ENCODE data around the gene RYK. TPM values are rescaled to one million over a fixed set of nuclear protein-coding genes. Genes with fewer than 3 reads are reported as not detected.

The RYK gene
- total and polyA plus RNA-seq, 2 experiments from 2014 or later = 24.9 to 94.8 TPM

- H3K9me3 Mint-ChIP-seq = peaks cover 10% of the 10 kb centered on the region; the same call in 2 of the 3 replicates
- no peaks in the 10 kb centered on the region for H3F3A ChIP-seq (replicated peaks; ENCODE audit: low read depth)
- no peak for TF ChIP-seq EZH2phosphoT487 (IDR thresholded peaks at IDR 0.05; ENCODE audit: unreplicated experiment)
- TF ChIP-seq POLR2AphosphoS5 (IDR thresholded peaks at IDR 0.05; ENCODE audit: low read depth) = no peak
- TF ChIP-seq CTCF (conservative IDR thresholded peaks at IDR 0.05; ENCODE audit: low read depth in 2 of 2) = no peak
- no peak for TF ChIP-seq ZNF114 (CRISPR knock-in tag; IDR thresholded peaks at IDR 0.05)
- TF ChIP-seq EZH2 (IDR thresholded peaks at IDR 0.05; ENCODE audit: low read depth, unreplicated experiment) = no peak
- no peak for TF ChIP-seq CREB1 (CRISPR knock-in tag; IDR thresholded peaks at IDR 0.05; ENCODE audit: low read depth)
- TF ChIP-seq JUNB (IDR thresholded peaks at IDR 0.05; ENCODE audit: unreplicated experiment) = no peak
- TF ChIP-seq, protein P1, sequence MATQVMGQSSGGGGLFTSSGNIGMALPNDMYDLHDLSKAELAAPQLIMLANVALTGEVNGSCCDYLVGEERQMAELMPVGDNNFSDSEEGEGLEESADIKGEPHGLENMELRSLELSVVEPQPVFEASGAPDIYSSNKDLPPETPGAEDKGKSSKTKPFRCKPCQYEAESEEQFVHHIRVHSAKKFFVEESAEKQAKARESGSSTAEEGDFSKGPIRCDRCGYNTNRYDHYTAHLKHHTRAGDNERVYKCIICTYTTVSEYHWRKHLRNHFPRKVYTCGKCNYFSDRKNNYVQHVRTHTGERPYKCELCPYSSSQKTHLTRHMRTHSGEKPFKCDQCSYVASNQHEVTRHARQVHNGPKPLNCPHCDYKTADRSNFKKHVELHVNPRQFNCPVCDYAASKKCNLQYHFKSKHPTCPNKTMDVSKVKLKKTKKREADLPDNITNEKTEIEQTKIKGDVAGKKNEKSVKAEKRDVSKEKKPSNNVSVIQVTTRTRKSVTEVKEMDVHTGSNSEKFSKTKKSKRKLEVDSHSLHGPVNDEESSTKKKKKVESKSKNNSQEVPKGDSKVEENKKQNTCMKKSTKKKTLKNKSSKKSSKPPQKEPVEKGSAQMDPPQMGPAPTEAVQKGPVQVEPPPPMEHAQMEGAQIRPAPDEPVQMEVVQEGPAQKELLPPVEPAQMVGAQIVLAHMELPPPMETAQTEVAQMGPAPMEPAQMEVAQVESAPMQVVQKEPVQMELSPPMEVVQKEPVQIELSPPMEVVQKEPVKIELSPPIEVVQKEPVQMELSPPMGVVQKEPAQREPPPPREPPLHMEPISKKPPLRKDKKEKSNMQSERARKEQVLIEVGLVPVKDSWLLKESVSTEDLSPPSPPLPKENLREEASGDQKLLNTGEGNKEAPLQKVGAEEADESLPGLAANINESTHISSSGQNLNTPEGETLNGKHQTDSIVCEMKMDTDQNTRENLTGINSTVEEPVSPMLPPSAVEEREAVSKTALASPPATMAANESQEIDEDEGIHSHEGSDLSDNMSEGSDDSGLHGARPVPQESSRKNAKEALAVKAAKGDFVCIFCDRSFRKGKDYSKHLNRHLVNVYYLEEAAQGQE (IDR thresholded peaks at IDR 0.05; ENCODE audit: unreplicated experiment) = no peak
- no peak for TF ChIP-seq STAT1 (IDR thresholded peaks at IDR 0.05; ENCODE audit: unreplicated experiment)
- TF ChIP-seq, protein P2, sequence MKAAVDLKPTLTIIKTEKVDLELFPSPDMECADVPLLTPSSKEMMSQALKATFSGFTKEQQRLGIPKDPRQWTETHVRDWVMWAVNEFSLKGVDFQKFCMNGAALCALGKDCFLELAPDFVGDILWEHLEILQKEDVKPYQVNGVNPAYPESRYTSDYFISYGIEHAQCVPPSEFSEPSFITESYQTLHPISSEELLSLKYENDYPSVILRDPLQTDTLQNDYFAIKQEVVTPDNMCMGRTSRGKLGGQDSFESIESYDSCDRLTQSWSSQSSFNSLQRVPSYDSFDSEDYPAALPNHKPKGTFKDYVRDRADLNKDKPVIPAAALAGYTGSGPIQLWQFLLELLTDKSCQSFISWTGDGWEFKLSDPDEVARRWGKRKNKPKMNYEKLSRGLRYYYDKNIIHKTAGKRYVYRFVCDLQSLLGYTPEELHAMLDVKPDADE (IDR thresholded peaks at IDR 0.05) = no peak
- TF ChIP-seq ZNF462 (CRISPR knock-in tag; IDR thresholded peaks at IDR 0.05) = no peak
- TF ChIP-seq NANOG (IDR thresholded peaks at IDR 0.05; ENCODE audit: borderline replicate concordance) = no peak
- no peak for TF ChIP-seq ZNF331 (CRISPR knock-in tag; IDR thresholded peaks at IDR 0.05; ENCODE audit: low read depth)
Observed at GRCh38 chr3:134143828-134144401, 106.7 kb downstream of the RYK start.

More at GRCh38 chr3:134143828-134144401, 106.7 kb downstream of the RYK start:
- DNase-seq (ENCODE audit: low spot score) (no peak), ATAC-seq (no peak)
- Histone ChIP-seq H3K36me3 (ENCODE audit: insufficient read depth) (peaks cover 5% of the 10 kb centered on the region; the same call in 1 of the 2 replicates), H3K27ac (ENCODE audit: low read depth) (no peak overlapping the region), H3K4me2 (no peak overlapping the region), H4K20me1 (replicated peaks; ENCODE audit: insufficient read depth) (no peaks in the 10 kb centered on the region), H3K79me2 (replicated peaks; ENCODE audit: insufficient read depth) (no peaks in the 10 kb centered on the region), H3K27me3 (ENCODE audit: insufficient read depth) (no peaks in the 10 kb centered on the region), H3K9me2 (ENCODE audit: insufficient read depth) (no peaks in the 10 kb centered on the region), H2AFZ (no peak overlapping the region), H3K4me3 (no peak overlapping the region), H3K4me1 (ENCODE audit: insufficient read depth) (no peaks in the 10 kb centered on the region)
- Mint-ChIP-seq H3K27me3 (ENCODE audit: insufficient read depth, low read depth, poor library complexity) (peaks cover 8% of the 10 kb centered on the region), H3K4me3 (no peak overlapping the region), H3K36me3 (ENCODE audit: low read depth) (peaks cover 26% of the 10 kb centered on the region), H3K4me1 (peaks cover 11% of the 10 kb centered on the region), H3K27ac (no peak overlapping the region)
